ENCODE measurements around the gene TGM6.

GRCh38 chr20:2368621-2369020 lies 12.1 kb upstream of the TGM6 start:
- TF ChIP-seq CTCF (IDR thresholded peaks at IDR 0.05; ENCODE audit: low read depth, low read length) = no peak
- TF ChIP-seq EZH2phosphoT487 (IDR thresholded peaks at IDR 0.05; ENCODE audit: low read depth) = no peak

All from OCI-LY3 (cell line).